HG02884 (cell line): ENCODE results near the gene RBM39.
"Not testable (repeated sequence)": the region's sequence is repeated elsewhere in the genome, so short reads cannot be mapped to it uniquely, and the experiment has no call there.

Experiments used
- ATAC-seq: cut with Tn5 transposase; IDR thresholded peaks from one replicate; pipeline ENCODE4 v1.9.1; 2021; ENCODE audit warnings: mild to moderate bottlenecking, moderate library complexity; ENCODE audit not compliant: unreplicated experiment

RBM39 gene

DNA sequence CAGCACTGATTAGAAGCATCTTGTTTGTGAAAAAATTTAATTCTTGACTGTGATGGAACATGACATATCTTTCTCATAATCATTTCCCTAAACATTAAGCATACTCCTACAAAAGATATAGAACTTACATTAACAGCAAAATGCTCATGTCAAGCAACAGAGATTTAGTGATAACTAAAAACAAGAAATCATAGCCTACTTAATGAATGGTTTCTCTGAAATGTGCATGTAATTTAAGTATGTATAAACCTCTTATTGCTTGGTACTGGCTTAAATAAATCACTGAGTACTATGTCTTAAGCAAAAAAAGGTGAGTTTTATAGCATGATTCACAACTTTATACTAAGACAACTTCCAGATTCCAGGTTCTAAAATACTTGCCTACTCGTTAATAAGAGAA, 33.6 kb downstream of the RBM39 start:
- no peak for ATAC-seq

DNA sequence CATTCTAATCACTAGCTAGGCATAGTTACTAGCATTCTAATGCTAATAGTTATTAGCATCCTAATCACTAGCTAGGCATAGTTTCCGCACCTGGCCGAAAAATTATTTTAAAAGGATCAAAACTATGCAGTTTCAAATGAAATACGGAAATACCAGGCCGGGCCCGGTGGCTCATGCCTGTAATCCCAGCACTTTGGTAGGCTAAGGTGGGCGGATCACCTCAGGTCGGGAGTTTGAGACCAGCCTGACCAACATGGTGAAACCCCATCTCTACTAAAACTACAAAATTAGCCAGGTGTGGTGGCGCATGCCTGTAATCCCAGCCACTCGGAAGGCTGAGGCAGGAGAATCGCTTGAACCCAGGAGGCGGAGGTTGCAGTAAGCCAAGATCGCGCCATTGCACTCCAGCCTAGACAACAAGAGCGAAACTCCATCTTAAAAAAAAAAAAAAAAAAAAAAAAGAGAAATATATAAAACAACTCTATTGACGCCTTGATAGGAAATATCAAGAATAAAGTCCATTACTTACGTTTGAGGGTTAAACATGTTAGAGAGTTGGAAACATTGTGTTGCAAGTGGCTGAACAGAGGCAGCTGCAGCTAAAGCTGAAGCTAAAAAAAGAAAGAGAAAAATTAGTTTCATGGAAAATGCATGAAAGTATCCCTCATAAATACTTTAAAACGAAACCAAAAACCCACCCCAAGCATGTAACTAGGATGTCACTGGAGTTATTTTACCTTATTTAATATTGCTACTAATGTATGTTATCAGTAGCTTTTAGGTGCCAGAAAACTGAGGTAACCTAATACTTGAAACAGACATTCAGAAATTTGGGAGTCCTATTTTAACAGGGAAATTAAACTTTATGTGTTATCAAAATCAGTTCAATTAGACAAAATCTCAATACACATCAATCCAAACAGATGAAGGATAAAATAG, 35.2 kb downstream of the RBM39 start:
- not testable (repeated sequence) for ATAC-seq

- ATAC-seq = not testable (repeated sequence)
Observed at GRCh38 chr20:35705894-35706293, 36.2 kb downstream of the RBM39 start.

- no peak for ATAC-seq
Observed at GRCh38 chr20:35704514-35705261, 37.4 kb downstream of the RBM39 start.

- ATAC-seq = no peak
Observed at GRCh38 chr20:35702824-35703695, 39.0 kb downstream of the RBM39 start.

- no peak for ATAC-seq
Observed at GRCh38 chr20:35702051-35702823, 39.8 kb downstream of the RBM39 start.

DNA sequence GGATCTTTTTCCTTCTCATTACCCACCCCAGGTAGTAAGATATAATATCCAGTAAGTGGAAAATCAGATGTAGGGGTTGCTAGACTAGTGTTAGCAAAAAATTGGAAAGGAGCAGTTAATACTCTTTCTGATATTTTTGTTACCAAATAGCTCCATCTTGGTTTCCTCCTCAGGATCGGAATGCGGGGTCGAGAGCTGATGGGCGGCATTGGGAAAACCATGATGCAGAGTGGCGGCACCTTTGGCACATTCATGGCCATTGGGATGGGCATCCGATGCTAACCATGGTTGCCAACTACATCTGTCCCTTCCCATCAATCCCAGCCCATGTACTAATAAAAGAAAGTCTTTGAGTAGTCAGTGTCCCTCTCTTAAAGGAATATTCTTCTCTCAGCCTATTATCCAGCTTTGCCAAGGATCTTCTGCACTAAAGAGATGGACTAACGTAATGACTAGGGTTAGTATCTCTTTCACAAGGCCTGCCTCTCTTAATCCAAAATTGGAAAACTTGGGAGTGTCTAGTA, 41.4 kb downstream of the RBM39 start:
- no peak for ATAC-seq

- no peak for ATAC-seq
Observed at GRCh38 chr20:35699957-35700624, 42.0 kb downstream of the RBM39 start.

GRCh38 chr20:35699127-35699956, 42.7 kb downstream of the RBM39 start, which contains the start of the genes NFS1 and ROMO1:
Gene NFS1, minus strand, starts transcription at chr20:35699352. Its CDS starts 64 bp downstream, at chr20:35699288.
Gene ROMO1, plus strand, starts transcription at chr20:35699405. Its CDS starts 228 bp downstream, at chr20:35699633.
- ATAC-seq = peak; percentile 79

- peak; percentile 12 for ATAC-seq
Observed at GRCh38 chr20:35698298-35699126, 43.5 kb downstream of the RBM39 start.

GRCh38 chr20:35697696-35698297, 44.3 kb downstream of the RBM39 start:
- ATAC-seq = no peak

GRCh38 chr20:35695978-35696377, 46.1 kb downstream of the RBM39 start:
- no peak for ATAC-seq

DNA sequence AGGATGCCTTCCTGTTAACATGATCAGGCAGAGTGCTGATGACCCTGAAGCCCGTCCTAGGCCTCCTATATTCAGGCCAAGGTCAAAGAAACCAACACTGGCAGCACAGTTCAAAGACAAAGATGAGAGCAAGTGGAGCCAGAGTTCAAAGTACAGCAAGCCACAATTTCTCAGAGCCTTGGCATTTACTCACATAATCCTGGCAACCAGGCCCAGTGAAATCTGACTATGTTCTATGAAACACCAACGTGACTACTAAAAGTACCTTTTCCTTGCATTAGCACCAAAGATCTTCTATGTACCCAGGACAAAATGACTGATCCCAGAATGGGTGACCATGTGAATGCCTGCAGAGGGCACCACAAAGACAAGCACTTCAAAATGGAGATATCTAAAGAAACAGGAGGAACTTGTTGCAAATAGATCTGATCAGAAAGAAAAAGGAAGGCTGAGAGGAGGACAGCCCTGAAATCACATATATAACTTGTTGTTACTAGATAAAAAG, 46.8 kb downstream of the RBM39 start:
- ATAC-seq = no peak

GRCh38 chr20:35690265-35690664, 51.8 kb downstream of the RBM39 start:
- no peak for ATAC-seq

GRCh38 chr20:35686872-35687271, 55.2 kb downstream of the RBM39 start:
- not testable (repeated sequence) for ATAC-seq

GRCh38 chr20:35685368-35685767, 56.7 kb downstream of the RBM39 start:
- not testable (repeated sequence) for ATAC-seq

DNA sequence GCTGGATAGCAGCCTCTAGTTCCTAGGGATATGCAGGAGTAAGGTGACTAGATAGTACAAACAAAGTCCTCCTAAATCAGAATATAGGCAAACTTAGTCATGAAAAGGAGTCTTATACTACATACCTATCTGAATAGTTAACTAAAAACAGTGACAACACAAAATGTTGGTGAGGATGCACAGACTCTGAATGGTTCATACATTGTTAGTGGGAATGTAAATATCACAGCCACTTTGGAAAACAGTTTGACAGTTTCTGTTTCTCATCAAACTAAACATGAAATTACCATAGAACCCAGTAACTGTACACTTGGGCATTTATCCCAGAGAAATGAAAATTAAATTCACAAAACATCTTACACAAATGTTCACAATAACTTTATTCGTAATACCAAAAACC, 60.1 kb downstream of the RBM39 start:
- no peak for ATAC-seq
